RCC 7860 (cell line): ENCODE results near the gene SCNN1A.

Experiments
- DNase-seq: peaks from one replicate; pipeline ENCODE4 v3.0.0-alpha.2; 2015; ENCODE audit warnings: low spot score
- FAIRE-seq: peaks from 2 replicates; lab custom pipeline; 2012; peaks lifted over from hg19 to GRCh38; lab: Jason Lieb, UNC

The SCNN1A gene

GRCh38 chr12:6375269-6376078, at the start of gene SCNN1A:
Gene SCNN1A (minus strand): TSS chr12:6375563. CDS start chr12:6374783, 780 bp downstream.
- FAIRE-seq (no peak), DNase-seq (no peak)

GRCh38 chr12:6424866-6425265, 49.5 kb upstream of the SCNN1A start:
- FAIRE-seq (no peak), DNase-seq (no peak)

GRCh38 chr12:6424008-6424347, 48.6 kb upstream of the SCNN1A start:
- FAIRE-seq (no peak), DNase-seq (no peak)

- FAIRE-seq (peak; percentile 55), DNase-seq (peak; percentile 77)
These were observed 48.1 kb upstream of the SCNN1A start for GRCh38 chr12:6423267-6424007.

DNA sequence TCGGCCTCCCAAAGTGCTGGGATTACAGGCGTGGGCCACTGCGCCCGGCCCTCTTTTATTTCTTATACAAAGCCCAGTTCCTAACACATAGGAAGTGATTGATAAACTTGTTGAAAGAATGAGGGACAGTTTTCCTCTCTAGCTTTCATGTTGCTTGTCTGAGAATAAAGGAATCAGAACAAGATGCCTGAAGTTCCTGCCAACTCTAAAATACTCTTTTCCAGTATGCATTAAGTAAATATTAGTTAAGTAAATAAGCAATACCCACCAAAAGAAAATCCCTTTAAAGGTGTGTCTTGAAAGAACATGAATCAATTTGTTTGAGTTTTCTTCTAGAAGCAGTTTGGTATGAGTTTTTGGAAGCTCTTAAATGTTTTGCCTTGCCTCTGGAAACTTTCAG, 45.0 kb upstream of the SCNN1A start:
- FAIRE-seq (no peak), DNase-seq (no peak)

- FAIRE-seq (no peak), DNase-seq (no peak)
These were observed 43.4 kb upstream of the SCNN1A start for GRCh38 chr12:6418796-6419195.

- DNase-seq (no peak), FAIRE-seq (no peak)
These were observed 41.2 kb upstream of the SCNN1A start for GRCh38 chr12:6416596-6416995.

DNA sequence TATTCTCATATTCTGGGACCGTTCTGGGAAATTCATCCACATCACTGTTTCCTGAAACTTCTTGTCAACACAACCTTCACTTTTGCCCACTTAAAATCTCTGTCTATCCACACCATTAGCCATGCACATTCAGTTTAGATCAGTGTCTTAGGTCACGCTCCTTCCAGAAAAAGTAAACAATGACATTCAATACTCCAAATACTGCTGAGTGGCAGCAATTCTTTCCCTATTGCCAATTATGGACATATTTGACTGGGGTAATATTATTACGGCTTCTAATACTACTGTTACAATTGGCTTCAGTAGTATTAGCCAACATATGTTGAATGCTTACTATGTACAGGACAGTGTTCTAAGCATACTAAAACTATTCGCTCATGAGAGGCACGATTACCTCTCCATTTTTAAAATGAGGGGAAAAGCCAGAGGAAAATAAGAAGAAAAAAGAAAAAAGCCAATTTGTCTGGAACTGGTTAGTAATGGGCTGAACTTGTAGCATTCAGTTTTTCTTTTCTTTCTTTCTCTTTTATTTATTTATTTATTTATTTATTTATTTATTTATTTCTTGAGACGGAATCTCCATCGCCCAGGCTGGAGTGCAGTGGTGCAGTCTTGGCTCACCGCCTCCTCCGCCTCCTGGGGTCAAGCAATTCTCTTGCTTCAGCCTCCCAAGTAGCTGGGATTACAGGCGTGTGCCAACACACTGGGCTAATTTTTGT, 32.0 kb upstream of the SCNN1A start:
- FAIRE-seq (no peak), DNase-seq (no peak)

- FAIRE-seq, result no peak
- no peak for DNase-seq
These were observed 30.6 kb upstream of the SCNN1A start for GRCh38 chr12:6405963-6406362.

DNA sequence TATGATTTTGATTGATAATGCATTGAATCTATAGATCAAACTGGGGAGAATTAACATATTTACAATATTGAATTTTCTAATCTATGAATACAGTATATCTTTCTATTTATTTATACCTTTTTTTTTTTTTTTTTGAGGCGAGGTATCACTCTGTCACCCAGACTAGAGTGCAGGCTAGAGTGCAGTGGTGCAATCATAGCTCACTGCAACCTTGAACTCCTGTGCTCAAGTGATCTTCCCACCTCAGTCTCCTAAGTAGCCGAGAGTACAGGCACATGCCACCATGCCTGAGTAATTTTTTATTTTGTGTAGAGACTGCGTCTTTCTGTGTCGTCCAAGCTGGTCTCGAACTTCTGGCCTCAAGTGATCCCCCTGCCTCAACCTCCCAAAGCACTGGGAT, 29.0 kb upstream of the SCNN1A start:
- DNase-seq (no peak), FAIRE-seq (no peak)

GRCh38 chr12:6399884-6400644, 24.7 kb upstream of the SCNN1A start:
- FAIRE-seq, result no peak

GRCh38 chr12:6396031-6396430, 20.7 kb upstream of the SCNN1A start:
- no peak for FAIRE-seq

More at GRCh38 chr12:6399884-6400644, 24.7 kb upstream of the SCNN1A start:
- DNase-seq, result no peak

GRCh38 chr12:6394398-6394797, 19.0 kb upstream of the SCNN1A start:
- FAIRE-seq (no peak), DNase-seq (no peak)

More at GRCh38 chr12:6396031-6396430, 20.7 kb upstream of the SCNN1A start:
- no peak for DNase-seq

- DNase-seq, result no peak
- FAIRE-seq, result no peak
These were observed 17.7 kb upstream of the SCNN1A start for GRCh38 chr12:6393109-6393508.

DNA sequence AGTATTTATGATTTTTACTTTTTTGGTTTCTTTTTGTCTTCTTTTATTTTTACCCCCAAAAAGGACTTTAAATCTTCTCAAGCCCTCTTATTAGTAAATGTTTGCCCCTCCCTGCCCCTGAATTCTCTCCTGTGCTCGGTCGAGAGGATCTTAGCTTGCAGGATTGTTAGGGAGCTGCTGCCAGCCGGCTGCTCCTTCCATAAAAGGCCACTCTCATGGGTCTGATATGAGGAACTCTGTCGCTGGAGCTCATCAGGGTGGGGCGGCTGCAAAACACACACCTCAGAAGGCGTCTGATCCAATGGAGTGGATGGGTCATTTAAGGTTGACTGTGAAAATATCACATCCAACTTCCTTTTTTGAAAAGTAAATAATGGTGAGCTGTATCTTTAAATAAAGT, 17.1 kb upstream of the SCNN1A start:
- no peak for DNase-seq
- FAIRE-seq, result no peak

DNA sequence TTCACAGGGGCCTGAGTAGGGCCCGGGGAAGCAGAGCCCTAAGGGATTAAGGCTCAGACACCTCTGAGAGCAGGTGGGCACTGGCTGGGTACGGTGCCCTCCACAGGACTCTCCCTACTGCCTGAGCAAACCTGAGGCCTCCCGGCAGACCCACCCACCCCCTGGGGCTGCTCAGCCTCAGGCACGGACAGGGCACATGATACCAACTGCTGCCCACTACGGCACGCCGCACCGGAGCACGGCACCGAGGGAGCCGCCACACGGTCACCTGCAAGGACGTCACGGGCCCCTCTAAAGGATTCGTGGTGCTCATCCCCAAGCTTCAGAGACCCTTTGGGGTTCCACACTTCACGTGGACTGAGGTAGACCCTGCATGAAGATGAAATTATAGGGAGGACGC, 15.7 kb upstream of the SCNN1A start:
- no peak for FAIRE-seq

DNA sequence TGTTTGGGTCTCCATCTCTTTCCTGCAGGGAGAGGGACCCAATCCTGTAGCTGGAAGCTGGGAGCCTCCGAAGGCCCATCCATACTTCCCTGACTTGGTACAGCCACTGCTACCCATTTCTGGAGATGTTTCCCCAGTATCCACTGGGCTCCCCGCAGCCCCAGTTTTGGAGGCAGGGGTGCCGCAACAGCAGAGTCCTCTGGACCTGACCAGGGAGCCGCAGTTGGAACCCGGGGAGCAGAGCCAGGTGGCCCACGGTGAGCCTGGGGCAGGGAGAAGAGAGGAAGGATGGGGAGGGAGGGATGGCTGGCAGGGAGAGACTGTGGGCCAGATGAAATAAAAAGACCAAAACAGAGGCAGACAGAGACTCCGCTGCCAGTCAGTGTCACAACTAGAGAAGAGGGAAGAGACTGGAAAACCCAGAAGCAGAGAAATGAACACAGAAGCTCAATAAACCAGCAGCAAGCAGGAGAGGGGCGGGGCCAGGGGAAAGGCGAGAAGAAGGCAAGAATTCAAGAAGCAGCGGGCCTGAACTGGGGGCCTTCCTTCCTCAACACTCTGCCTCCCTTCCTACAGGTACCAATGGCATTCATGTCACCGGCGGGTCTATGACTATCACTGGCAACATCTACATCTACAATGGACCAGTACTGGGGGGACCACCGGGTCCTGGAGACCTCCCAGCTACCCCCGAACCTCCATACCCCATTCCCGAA, 14.9 kb upstream of the SCNN1A start:
- FAIRE-seq (no peak), DNase-seq (no peak)

More for the DNA sequence above, 15.7 kb upstream of the SCNN1A start:
- no peak for DNase-seq

- FAIRE-seq (no peak), DNase-seq (no peak)
These were observed 12.2 kb upstream of the SCNN1A start for GRCh38 chr12:6387541-6387940.

DNA sequence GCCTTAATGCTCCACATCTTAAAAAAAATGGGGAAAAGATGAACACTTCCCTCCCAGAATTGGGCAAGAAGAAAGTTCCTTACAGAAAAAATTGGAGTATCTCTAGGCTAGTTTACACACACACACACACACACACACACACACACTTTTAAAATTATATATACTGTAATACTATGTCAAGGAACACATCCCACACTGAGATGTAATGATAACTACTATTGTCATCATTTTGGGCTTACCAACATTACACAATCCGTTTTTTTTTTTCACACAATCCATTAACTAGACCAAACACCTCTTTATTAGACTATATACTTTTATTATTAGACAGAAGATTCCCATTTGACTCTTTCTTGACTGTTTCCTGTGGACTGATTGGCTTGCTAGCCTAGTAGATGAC, 11.1 kb upstream of the SCNN1A start:
- DNase-seq (no peak), FAIRE-seq (no peak)

DNA sequence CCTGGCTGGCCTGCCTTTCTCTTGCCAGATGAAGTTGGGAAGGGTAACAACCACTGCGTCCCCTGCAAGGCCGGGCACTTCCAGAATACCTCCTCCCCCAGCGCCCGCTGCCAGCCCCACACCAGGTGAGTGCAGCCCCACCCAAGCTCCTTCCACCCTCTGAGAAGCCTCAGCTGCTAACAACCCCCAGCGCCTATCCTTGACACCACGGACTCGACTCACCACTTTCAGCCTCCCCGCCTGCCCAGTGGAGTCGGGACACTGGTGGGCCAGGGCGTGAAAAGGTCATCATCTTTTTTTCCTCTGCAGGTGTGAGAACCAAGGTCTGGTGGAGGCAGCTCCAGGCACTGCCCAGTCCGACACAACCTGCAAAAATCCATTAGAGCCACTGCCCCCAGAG, 10.7 kb upstream of the SCNN1A start:
- DNase-seq, result no peak
- no peak for FAIRE-seq
